HEK293T (cell line): ENCODE measurements around the gene GRM4.

ENCODE experiments used
- ARNT ChIP-seq: fragments of 450-650 bp; IDR thresholded peaks from 2 replicates; pipeline ENCODE4 v1.6.1; 2017; ENCODE audit warnings: mild to moderate bottlenecking
- BHLHE40 ChIP-seq: fragments of 450-650 bp; IDR thresholded peaks from 2 replicates; pipeline ENCODE4 v1.6.1; 2016; ENCODE audit warnings: mild to moderate bottlenecking, moderate library complexity, borderline replicate concordance
- CTBP1 ChIP-seq: fragments of 450-650 bp; IDR thresholded peaks from 2 replicates; pipeline ENCODE4 v1.6.1; 2016; ENCODE audit warnings: borderline replicate concordance
- FOXM1 ChIP-seq: fragments of 450-650 bp; IDR thresholded peaks from 2 replicates; pipeline ENCODE4 v1.6.1; 2017; ENCODE audit warnings: mild to moderate bottlenecking, borderline replicate concordance
- SP1 ChIP-seq: fragments of 450-650 bp; IDR thresholded peaks from 2 replicates; pipeline ENCODE4 v1.6.1; 2017

GRCh38 chr6:34170346-34170745, 24.5 kb upstream of the GRM4 start:
- no peak for TF ChIP-seq BHLHE40
- TF ChIP-seq ARNT = no peak
- TF ChIP-seq CTBP1 = no peak
- no peak for TF ChIP-seq FOXM1
- no peak for TF ChIP-seq SP1
